DOHH2 (cell line): ENCODE results near the gene APEH.

ENCODE experiments used
- H3F3A ChIP-seq: fragments of 200-600 bp; sonication (generic), shearing (Covaris generic); 2 replicates; pipeline ENCODE4 v1.6.0; 2016; ENCODE audit warnings: antibody characterized with exemption, mild to moderate bottlenecking; ENCODE audit not compliant: control insufficient read depth, insufficient read depth
- H3K27ac ChIP-seq: fragments of 200-600 bp; sonication (generic); 2 replicates; pipeline ENCODE4 v1.5.1; 2014; ENCODE audit warnings: low read depth, mild to moderate bottlenecking, low read length, moderate library complexity
- H3K27me3 ChIP-seq: fragments of 200-600 bp; sonication (generic); 2 replicates; pipeline ENCODE4 v1.6.1; 2014; ENCODE audit warnings: mild to moderate bottlenecking, low read length, mixed read lengths; ENCODE audit not compliant: control insufficient read depth
- H3K36me3 ChIP-seq: fragments of 200-600 bp; sonication (generic); 2 replicates; pipeline ENCODE4 v1.6.1; 2014; ENCODE audit warnings: mild to moderate bottlenecking, low read length, moderate library complexity, mixed read lengths; ENCODE audit not compliant: control insufficient read depth
- H3K4me1 ChIP-seq: fragments of 200-600 bp; sonication (generic); 2 replicates; pipeline ENCODE4 v1.6.1; 2014; ENCODE audit warnings: mild to moderate bottlenecking, low read length, mixed read lengths; ENCODE audit not compliant: control insufficient read depth
- H3K4me2 ChIP-seq: fragments of 200-600 bp; sonication (generic); 2 replicates; pipeline ENCODE4 v1.6.0; 2014; ENCODE audit warnings: mild to moderate bottlenecking, low read length, moderate library complexity
- H3K4me3 ChIP-seq: fragments of 200-600 bp; sonication (generic); 2 replicates; pipeline ENCODE4 v1.5.1; 2014; ENCODE audit warnings: mild to moderate bottlenecking, low read length, mixed read lengths
- H3K79me2 ChIP-seq: fragments of 200-600 bp; sonication (generic); 2 replicates; pipeline ENCODE4 v1.6.1; 2014; ENCODE audit warnings: mild to moderate bottlenecking, low read length, mixed read lengths; ENCODE audit not compliant: control insufficient read depth
- H3K9me2 ChIP-seq: fragments of 200-600 bp; sonication (generic); replicated peaks from 2 replicates; pipeline ENCODE4 v1.6.1; 2014; ENCODE audit warnings: mild to moderate bottlenecking, low read length, mixed read lengths; ENCODE audit not compliant: control insufficient read depth
- H3K9me3 ChIP-seq: fragments of 200-600 bp; sonication (generic); 2 replicates; pipeline ENCODE4 v1.6.1; 2014; ENCODE audit warnings: antibody characterized with exemption, low read length, mixed read lengths; ENCODE audit not compliant: control insufficient read depth, insufficient read depth
- H4K20me1 ChIP-seq: fragments of 200-600 bp; sonication (generic); 2 replicates; pipeline ENCODE4 v1.6.0; 2014; ENCODE audit warnings: low read depth, mild to moderate bottlenecking, antibody characterized with exemption, low read length, moderate library complexity; ENCODE audit not compliant: control insufficient read depth, insufficient read depth
- EZH2phosphoT487 ChIP-seq: fragments of 200-600 bp; sonication (generic); IDR thresholded peaks from 2 replicates; pipeline ENCODE4 v1.6.1; 2017; ENCODE audit warnings: borderline replicate concordance, mild to moderate bottlenecking, antibody characterized with exemption, low read length, moderate library complexity, mixed read lengths
- TF ChIP-seq, protein P1 (sequence below): fragments of 200-600 bp; sonication (generic); IDR thresholded peaks from one replicate; pipeline ENCODE4 v1.5.1; 2014; ENCODE audit warnings: antibody characterized with exemption, mild to moderate bottlenecking, low read depth, low read length; ENCODE audit not compliant: poor library complexity, severe bottlenecking

Gene APEH

DNA sequence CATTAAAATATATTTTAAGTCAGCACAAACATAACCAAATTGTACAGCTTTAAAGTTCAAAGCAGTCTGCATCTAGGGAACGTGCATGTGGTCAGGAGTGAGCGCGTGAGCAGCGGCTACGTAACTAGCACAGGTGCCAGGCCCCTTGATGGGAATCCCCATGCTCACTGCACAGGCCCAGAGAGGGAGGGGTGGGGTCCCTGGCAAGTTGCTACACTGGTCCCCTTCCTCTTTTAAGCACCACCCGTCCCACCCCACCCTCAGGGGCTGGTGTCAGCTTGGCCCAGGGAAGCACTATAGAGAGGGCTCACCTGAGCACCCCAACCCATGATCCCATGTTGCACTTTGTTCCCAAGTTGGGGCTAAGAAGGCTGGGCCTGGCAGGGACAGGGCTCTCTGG is 50.4 kb downstream of the APEH start:
- Histone ChIP-seq H3K9me3 (no peaks in the 10 kb centered on the region), H3K36me3 (peaks cover 69% of the 10 kb centered on the region), H3K4me1 (peaks cover 53% of the 10 kb centered on the region), H3K27ac (peak overlapping the region; percentile 81), H3K27me3 (no peaks in the 10 kb centered on the region), H3K4me3 (peak overlapping the region; percentile 90), H3K4me2 (peak overlapping the region; percentile 98), H3K79me2 (peaks cover 31% of the 10 kb centered on the region), H3F3A (peaks cover 7% of the 10 kb centered on the region), H3K9me2 (no peaks in the 10 kb centered on the region), H4K20me1 (no peaks in the 10 kb centered on the region)
- TF ChIP-seq EZH2phosphoT487 = no peak
- TF ChIP-seq, protein P1, sequence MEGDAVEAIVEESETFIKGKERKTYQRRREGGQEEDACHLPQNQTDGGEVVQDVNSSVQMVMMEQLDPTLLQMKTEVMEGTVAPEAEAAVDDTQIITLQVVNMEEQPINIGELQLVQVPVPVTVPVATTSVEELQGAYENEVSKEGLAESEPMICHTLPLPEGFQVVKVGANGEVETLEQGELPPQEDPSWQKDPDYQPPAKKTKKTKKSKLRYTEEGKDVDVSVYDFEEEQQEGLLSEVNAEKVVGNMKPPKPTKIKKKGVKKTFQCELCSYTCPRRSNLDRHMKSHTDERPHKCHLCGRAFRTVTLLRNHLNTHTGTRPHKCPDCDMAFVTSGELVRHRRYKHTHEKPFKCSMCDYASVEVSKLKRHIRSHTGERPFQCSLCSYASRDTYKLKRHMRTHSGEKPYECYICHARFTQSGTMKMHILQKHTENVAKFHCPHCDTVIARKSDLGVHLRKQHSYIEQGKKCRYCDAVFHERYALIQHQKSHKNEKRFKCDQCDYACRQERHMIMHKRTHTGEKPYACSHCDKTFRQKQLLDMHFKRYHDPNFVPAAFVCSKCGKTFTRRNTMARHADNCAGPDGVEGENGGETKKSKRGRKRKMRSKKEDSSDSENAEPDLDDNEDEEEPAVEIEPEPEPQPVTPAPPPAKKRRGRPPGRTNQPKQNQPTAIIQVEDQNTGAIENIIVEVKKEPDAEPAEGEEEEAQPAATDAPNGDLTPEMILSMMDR = no peak

DNA sequence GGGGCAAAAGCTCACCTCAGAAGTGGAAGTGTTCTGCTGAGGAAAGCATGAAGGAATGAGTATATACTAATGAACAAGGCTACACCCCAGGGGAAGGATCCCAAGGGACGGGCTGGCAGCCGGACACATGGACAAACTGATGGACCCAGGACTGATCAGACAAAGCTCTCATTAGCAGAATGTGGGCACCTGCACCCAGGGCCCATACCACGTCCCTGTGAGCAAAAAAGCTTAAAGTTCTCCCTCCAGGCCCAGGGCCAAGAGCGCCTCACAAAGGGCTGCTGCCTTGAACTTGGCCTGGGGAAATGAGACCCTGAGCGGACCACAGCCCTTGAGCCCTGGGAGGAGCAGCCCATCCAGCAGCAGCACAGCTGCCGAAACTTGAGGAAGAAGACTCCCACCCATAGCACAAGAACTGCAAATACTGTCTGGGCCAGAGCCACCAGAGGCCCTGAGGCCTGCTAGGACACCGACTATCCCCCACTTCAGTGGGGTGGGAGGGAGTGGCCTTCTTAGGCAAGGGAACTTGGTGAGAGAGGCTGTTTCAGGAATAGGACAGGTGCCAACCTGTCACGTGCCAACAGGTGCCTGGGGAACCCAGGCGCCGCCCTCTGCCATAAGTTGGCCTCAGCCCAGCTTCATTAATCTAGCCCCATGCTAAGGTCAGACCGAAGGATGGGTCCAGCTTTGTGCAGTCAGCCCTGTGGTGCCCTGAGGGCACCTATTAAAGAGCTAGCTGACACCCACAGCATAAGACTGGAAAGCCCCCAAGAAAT is 51.9 kb downstream of the APEH start:
- Histone ChIP-seq H3K9me3 (no peaks in the 10 kb centered on the region), H3K27ac (peak overlapping the region; percentile 81), H3K4me2 (peak overlapping the region; percentile 64), H4K20me1 (no peaks in the 10 kb centered on the region), H3K79me2 (peaks cover 31% of the 10 kb centered on the region), H3F3A (peaks cover 7% of the 10 kb centered on the region), H3K27me3 (no peaks in the 10 kb centered on the region), H3K4me1 (peaks cover 49% of the 10 kb centered on the region), H3K9me2 (no peaks in the 10 kb centered on the region), H3K36me3 (peaks cover 65% of the 10 kb centered on the region), H3K4me3 (peak overlapping the region; percentile 61)
- TF ChIP-seq EZH2phosphoT487 = no peak
- TF ChIP-seq, protein P1 = no peak

- Histone ChIP-seq H3K27ac (peak overlapping the region; percentile 81), H3K9me3 (no peaks in the 10 kb centered on the region), H3K4me2 (peak overlapping the region; percentile 64), H3K27me3 (no peaks in the 10 kb centered on the region), H4K20me1 (no peaks in the 10 kb centered on the region), H3F3A (peaks cover 7% of the 10 kb centered on the region), H3K4me3 (peak overlapping the region; percentile 61), H3K4me1 (peaks cover 48% of the 10 kb centered on the region), H3K79me2 (peaks cover 27% of the 10 kb centered on the region), H3K9me2 (no peaks in the 10 kb centered on the region), H3K36me3 (peaks cover 61% of the 10 kb centered on the region)
- TF ChIP-seq EZH2phosphoT487 = no peak
- TF ChIP-seq, protein P1 = no peak
These were observed 53.2 kb downstream of the APEH start for GRCh38 chr3:49727154-49727923.
